Mesodermal cell (in vitro differentiated cells): ENCODE results near the gene DDX54.
"Not testable (repeated sequence)": the region's sequence is repeated elsewhere in the genome, so short reads cannot be mapped to it uniquely, and the experiment has no call there.

ENCODE experiments used
- H3K27ac ChIP-seq: 2 replicates; pipeline ENCODE4 v1.7.0; 2013; ENCODE audit warnings: mild to moderate bottlenecking, low read depth, low read length, moderate library complexity; ENCODE audit not compliant: severe bottlenecking
- H3K36me3 ChIP-seq: 2 replicates; pipeline ENCODE4 v1.7.1; 2013; ENCODE audit warnings: mild to moderate bottlenecking, low read length, moderate library complexity; ENCODE audit not compliant: control insufficient read depth, insufficient read depth
- H3K4me1 ChIP-seq: one replicate; pipeline ENCODE4 v1.7.1; 2013; ENCODE audit warnings: mild to moderate bottlenecking, low read length; ENCODE audit not compliant: insufficient read depth, control insufficient read depth, poor library complexity, severe bottlenecking
- H3K4me3 ChIP-seq: 2 replicates; pipeline ENCODE4 v1.7.0; 2013; ENCODE audit warnings: low read length, control low read depth, mild to moderate bottlenecking; ENCODE audit not compliant: insufficient read depth, poor library complexity, severe bottlenecking; ENCODE audit errors: extremely low read depth
- H3K9me3 ChIP-seq: 2 replicates; pipeline ENCODE4 v1.7.1; 2013; ENCODE audit warnings: mild to moderate bottlenecking, low read length, moderate library complexity; ENCODE audit not compliant: control insufficient read depth
- WGBS, 2 experiments: methylation state at CpG; one replicate each; pipeline ENCODE4 v1.1.5; 2013; ENCODE audit warnings: missing lambda C conversion rate in 2 of 2; ENCODE audit not compliant: insufficient coverage in 2 of 2; 5-methylcytosine and 5-hydroxymethylcytosine counted together

DDX54 gene

DNA sequence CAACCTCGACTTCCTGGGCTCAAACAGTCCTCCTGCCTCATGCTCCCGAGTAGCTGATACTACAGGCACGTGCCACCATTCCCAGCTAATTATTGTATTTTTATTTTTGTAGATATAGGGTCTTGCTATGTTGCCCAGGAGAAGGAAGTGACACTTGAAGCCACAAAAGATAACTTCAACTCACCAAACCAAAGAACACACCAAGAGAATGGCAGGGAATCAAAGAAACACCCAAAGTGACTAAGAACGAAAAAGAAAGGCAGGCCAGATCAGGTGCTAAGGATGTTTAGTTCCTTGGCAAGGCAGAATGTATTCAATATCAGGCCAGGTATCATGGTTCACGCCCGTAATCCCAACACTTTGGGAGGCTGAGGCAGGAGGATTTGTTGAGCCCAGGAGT lies 25.9 kb upstream of the DDX54 start:
- 89 to 97% methylated on average over 4 of the region's 6 CpGs for WGBS, 2 experiments
- Histone ChIP-seq H3K4me1 (peaks cover 39% of the 10 kb centered on the region), H3K4me3 (no peak overlapping the region), H3K27ac (no peak overlapping the region), H3K9me3 (no peaks in the 10 kb centered on the region), H3K36me3 (no peaks in the 10 kb centered on the region)

DNA sequence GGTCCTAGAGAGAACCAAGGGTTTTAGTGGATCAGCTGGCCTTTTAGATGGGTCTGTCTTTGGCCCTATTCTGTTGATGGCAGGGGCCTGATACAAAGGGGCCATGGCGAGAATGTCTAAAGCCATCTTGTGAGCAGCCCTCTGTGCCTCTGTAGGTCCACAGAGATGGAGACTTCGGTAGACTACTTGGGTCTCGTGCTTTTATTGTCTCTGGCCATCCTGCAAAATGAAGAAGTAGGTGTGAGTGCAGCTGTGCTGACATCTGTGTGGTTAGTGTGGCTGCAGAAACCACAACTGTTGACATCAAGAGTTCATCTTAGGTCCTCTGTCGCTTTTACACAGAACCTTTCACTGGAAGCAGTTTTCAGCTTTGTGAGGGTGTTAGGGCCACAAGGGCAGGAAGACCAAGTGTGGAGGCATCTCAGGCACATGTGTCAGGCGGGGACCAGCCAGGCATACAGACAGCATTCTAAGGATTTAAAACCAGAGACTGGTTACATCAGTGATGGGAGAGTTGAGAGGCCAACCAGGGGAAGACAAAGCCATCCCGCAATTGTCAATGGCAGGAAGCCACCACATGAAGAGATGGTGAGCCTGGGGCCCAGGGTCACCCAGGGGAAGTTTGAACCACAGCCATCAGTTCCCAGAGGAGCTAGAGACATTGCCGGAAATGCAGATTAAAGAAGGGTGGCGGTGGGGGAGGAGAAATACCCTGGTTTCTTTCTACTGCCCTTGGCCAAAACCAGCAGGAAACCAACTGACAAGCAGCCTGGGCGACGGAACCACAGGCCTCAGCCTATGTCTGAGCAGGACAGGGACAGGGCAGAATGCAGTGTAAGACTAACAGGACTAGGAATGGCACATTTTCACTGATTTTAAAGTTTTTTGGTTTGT lies 23.0 kb upstream of the DDX54 start:
- Histone ChIP-seq H3K4me1 (peaks cover 18% of the 10 kb centered on the region), H3K27ac (no peak overlapping the region), H3K9me3 (no peaks in the 10 kb centered on the region), H3K4me3 (no peak overlapping the region), H3K36me3 (no peaks in the 10 kb centered on the region)
- WGBS, 2 experiments = 84% methylated on average over 7 to 10 of the region's 10 CpGs

DNA sequence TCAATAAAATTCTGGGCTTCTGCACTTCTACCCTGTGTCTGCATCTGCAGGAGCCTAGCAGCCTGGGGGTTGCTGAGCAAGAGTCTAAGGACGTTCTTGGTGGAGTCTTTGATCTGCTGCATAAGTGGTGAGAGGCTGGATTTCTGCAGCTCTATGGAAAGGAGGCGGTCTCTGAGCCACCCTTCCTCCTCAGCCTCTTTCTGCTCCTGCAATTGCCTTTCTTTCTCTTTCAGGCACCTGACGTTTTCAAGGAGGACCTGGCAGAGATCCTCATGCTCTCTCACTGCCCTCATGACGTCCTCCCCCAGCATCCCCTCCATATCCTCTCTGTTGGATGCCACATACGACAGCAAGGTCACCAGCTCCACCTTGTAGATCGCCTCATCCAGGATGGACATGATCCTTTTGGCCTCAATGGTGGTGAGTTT lies 22.3 kb upstream of the DDX54 start:
- Histone ChIP-seq H3K27ac (no peak overlapping the region), H3K4me3 (no peak overlapping the region), H3K9me3 (no peaks in the 10 kb centered on the region), H3K36me3 (no peaks in the 10 kb centered on the region), H3K4me1 (peaks cover 17% of the 10 kb centered on the region)
- WGBS, 2 experiments = 86 to 91% methylated on average over 6 of the region's 6 CpGs

DNA sequence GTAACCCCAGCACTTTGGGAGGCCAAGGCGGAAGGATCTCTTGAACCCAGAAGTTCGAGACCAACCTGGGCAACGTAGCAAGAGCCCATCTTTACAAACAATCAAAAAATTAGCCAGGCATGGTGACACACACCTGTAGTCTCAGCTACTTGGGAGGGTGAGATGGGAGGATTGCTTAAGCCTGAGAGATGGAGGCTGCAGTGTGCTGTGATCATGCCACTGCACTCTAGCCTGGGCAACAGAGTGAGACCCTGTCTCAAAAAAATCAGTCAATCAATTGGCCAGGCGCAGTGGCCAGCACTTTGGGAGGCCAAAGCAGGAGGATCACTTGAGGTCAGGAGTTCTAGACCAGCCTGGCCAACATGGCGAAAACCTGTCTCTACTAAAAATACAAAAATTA lies 21.5 kb upstream of the DDX54 start:
- WGBS, 2 experiments = 86 to 96% methylated on average over 3 to 4 of the region's 5 CpGs
- H3K4me1 ChIP-seq = peaks cover 15% of the 10 kb centered on the region

DNA sequence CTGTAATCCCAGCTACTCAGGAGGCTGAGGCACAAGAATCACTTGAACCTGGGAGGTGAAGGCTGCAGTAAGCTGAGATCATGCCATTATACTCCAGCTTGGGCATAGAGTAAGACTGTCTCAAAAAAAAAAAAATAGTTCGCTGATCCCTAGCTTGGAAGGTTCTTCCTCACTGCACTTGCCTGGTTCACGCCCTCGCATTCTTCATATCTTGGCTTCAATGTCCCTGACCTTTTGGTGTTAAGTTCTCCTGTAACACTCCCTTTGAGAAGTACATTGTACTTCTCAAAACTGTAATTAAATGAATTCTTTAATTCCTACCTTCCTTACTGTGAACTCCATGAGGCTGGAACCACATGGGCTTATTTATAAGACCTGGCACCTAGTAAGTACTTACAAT lies 19.5 kb upstream of the DDX54 start:
- H3K4me1 ChIP-seq = peaks cover 15% of the 10 kb centered on the region
- H3K36me3 ChIP-seq = no peaks in the 10 kb centered on the region
- H3K27ac ChIP-seq = no peak overlapping the region
- H3K4me3 ChIP-seq = no peak overlapping the region
- no peaks in the 10 kb centered on the region for H3K9me3 ChIP-seq
- 94% methylated on average over 3 of the region's 3 CpGs for WGBS, 2 experiments

More for the DNA sequence above, 21.5 kb upstream of the DDX54 start:
- not testable (repeated sequence) for H3K27ac ChIP-seq, H3K9me3 ChIP-seq, H3K4me3 ChIP-seq, H3K36me3 ChIP-seq

DNA sequence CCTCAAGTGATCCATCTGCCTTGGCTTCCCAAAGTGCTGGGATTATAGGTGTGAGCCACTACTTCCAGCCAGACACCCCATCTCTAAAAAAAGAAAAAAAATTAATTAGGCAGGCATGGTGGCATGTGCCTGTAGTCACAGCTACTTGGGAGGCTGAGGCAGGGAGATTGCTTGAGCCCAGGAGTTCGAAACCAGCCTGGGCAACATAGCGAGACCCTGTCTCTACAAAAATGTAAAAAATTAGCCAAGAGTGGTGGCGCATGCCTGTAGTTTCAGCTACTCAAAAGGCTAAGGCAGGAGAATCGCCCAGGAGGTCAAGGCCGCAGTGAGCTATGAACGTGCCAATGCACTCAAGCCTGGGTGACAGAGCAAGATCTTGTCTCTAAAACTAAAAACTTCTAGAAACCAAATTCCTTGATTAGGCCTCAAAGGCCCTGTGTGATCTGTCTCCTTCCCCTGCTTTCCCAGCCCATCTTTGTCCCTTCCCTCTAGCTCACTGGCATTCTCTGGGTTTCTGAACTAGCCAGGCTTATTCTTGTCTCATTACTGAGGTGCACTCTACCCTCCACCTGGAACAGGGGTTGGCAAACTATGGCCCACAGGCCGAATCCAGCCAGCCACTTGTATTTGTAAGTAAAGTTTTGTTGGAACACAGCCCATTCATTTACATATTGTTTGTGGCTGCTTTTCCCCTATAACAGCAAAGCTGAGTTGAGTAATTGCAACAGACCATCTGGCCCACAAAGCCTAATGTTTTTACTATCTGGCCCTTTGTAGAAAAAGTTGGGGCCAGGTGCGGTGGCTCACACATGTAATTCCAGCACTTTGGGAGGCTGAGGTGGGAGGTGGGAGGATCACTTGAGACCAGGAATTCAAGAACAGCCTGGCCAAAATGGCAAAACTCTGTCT lies 18.8 kb upstream of the DDX54 start:
- Histone ChIP-seq H3K36me3 (no peaks in the 10 kb centered on the region), H3K27ac (no peak overlapping the region), H3K9me3 (no peaks in the 10 kb centered on the region), H3K4me3 (no peak overlapping the region), H3K4me1 (peaks cover 12% of the 10 kb centered on the region)
- WGBS, 2 experiments = 85 to 94% methylated on average over 7 to 8 of the region's 8 CpGs

DNA sequence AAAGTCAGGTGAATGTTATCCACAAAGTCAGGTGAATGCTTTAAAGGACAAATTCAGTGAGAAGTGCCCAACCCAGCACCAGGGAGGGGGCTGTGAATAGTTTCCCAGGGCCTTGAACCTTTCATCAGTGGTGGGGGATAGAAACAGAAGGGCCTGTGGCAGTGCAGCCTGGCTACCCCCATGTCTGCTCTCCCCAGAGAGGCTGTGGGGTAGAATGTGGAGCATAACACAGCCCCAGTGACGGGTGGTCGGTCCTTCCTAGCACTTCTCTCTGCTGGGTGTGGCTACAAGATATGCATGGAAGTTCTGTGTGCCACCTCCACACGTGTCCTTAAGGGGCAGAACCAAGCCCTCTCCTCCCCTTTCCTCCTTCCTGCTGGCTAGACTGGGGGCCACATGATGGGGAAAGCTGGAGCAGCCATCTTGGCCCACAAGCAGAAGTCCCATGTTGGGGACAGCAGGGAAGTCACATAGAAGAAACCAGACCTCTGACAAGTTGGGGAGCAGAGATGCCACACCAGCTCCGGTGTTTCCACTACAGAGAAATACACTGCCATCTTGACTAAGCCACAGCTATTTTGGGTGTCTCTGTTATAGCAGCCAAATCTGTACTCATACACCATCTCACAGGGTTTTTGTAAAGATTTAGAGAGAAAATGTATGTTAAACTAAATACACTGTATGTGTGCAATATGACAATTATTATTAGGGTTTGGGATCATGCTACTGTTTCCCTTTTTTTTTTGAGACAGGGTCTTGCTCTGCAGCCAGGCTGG lies 17.2 kb upstream of the DDX54 start:
- H3K9me3 ChIP-seq = no peaks in the 10 kb centered on the region
- H3K4me3 ChIP-seq = no peak overlapping the region
- no peaks in the 10 kb centered on the region for H3K36me3 ChIP-seq
- WGBS, 2 experiments = 73 to 100% methylated on average over 2 to 3 of the region's 4 CpGs
- H3K27ac ChIP-seq = no peak overlapping the region
- H3K4me1 ChIP-seq = peaks cover 4% of the 10 kb centered on the region

DNA sequence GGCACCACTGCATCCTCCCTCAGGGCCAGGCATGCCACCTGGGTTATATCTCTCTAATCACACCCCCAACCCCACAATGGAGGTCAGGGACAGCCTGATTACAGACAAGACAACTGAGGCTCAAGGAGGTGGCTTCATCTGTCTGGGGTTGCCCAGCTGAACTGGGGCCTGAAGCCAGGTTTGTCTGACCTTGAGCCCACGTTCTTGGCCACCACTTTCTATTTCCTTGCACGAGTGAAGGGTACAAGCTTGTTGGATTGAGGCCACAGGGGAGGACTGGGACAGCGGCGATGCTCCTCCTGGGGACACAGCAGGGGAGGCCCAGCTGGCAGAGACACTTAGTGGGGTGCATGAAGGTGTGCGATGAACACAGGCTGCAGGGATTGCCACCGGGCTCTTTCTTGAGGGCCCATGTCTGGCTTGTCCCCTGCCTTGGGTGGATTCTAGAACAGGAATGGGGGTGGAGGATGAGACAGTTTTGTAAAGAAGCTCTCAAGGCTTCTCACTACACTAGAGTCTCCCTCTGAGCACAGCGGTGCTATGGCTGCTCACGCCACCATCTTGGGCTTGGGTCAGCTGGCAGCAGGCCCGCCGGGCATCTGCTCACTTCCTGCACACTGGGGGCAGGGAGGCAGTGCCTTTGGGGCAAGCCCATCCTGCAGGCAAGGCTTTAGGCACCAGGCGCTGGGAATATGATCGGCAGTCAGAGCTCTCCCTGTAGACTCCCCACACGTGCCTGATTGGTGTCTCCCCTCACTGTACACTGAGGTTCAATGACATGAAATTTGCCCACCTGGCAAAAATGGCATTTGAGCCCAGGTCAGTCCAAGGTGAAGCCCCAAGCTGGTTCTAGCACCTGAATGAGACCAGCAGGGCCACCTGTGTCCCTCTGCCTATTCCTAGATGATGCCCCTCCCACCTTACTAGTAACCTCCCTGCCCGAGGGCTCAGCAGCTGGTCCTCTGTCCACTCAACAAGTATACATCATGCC lies 16.2 kb upstream of the DDX54 start:
- 93% methylated on average over 12 to 13 of the region's 14 CpGs for WGBS, 2 experiments
- no peaks in the 10 kb centered on the region for H3K4me1 ChIP-seq
- H3K4me3 ChIP-seq = no peak overlapping the region
- no peaks in the 10 kb centered on the region for H3K36me3 ChIP-seq
- no peaks in the 10 kb centered on the region for H3K9me3 ChIP-seq
- H3K27ac ChIP-seq = no peak overlapping the region

DNA sequence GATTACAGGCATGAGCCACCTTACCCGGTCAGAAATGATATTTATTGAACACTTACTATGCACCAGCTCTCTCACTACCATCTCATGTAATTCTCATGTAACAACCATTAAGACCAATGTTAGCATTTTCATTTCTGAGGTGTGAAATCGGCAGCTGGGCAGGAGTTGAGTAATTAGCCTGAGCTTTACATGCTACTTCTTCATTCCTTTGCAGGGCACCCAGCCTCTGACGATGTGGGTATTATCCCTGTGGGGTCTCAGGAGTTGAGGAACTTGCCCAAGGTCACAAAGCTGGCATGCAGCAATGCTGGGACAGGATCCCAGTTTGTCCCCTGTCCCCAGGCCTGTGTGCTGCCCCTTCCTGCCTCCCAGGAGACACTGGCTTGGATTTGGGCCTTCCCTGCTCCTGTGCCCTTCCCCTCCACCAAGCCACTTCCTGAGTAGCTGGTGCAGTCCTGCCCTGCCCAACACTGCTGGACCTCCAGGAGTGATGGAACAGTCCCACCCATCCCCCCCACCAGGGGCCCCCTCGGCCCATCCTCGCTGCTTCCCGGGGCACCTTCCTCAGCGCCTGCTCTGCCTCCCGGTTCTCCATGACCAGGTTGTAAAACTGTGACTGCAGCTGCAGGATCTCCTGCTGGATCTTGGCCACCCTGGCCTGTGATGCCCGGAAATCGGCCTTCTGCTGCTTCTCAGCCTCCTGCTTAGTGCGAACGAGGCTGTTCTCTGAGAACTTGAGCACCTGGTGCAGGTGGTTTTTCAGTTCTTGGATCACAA lies 14.9 kb upstream of the DDX54 start:
- Histone ChIP-seq H3K27ac (no peak overlapping the region), H3K36me3 (no peaks in the 10 kb centered on the region), H3K4me1 (peaks cover 5% of the 10 kb centered on the region), H3K4me3 (no peak overlapping the region), H3K9me3 (no peaks in the 10 kb centered on the region)
- 89% methylated on average over 9 to 11 of the region's 12 CpGs for WGBS, 2 experiments
